ENCODE results near the gene ANKFN1. TPM values are rescaled to one million over a fixed set of nuclear protein-coding genes. Genes with fewer than 3 reads are reported as not detected.
"Not testable (repeated sequence)": the region's sequence is repeated elsewhere in the genome, so short reads cannot be mapped to it uniquely, and the experiment has no call there.

ANKFN1 gene
- polyA plus RNA-seq, 3 donors, result 0.03 to 0.45 (median 0.28) TPM

- H3K27ac ChIP-seq (ENCODE audit: low read depth, low read length), result no peak overlapping the region
Measured at GRCh38 chr17:56373981-56374833, 220.9 kb downstream of the ANKFN1 start.

GRCh38 chr17:56389356-56389755 lies 236.1 kb downstream of the ANKFN1 start:
- H3K27ac ChIP-seq (ENCODE audit: low read depth, low read length), result no peak overlapping the region
- WGBS, 3 donors, result 89 to 98% (median 97%) methylated on average over 1 of the region's 1 CpG

More at GRCh38 chr17:56373981-56374833, 220.9 kb downstream of the ANKFN1 start:
- WGBS, 3 donors, result 55 to 76% (median 64%) methylated on average over 9 of the region's 9 CpGs

GRCh38 chr17:56392321-56392720 lies 239.0 kb downstream of the ANKFN1 start:
- no peak overlapping the region for H3K27ac ChIP-seq (ENCODE audit: low read depth, low read length)
- WGBS, 3 donors, result 45 to 74% (median 71%) methylated on average over 4 of the region's 4 CpGs

GRCh38 chr17:56393156-56393555 lies 239.9 kb downstream of the ANKFN1 start:
- H3K27ac ChIP-seq (ENCODE audit: low read depth, low read length), result no peak overlapping the region

- H3K27ac ChIP-seq (ENCODE audit: low read depth, low read length), result no peak overlapping the region
- WGBS, 3 donors, result 80 to 88% (median 85%) methylated on average over 5 of the region's 5 CpGs
Measured at GRCh38 chr17:56395787-56396186, 242.5 kb downstream of the ANKFN1 start.

- 34 to 66% (median 51%) methylated on average over 1 of the region's 1 CpG for WGBS, 3 donors
- no peak overlapping the region for H3K27ac ChIP-seq (ENCODE audit: low read depth, low read length)
Measured at GRCh38 chr17:56407086-56407485, 253.8 kb downstream of the ANKFN1 start.

- not testable (repeated sequence) for H3K27ac ChIP-seq (ENCODE audit: low read depth, low read length)
- WGBS, 3 donors, result 63 to 83% (median 75%) methylated on average over 2 of the region's 2 CpGs
Measured at GRCh38 chr17:56412356-56412755, 259.1 kb downstream of the ANKFN1 start.

GRCh38 chr17:56416682-56417351 lies 263.5 kb downstream of the ANKFN1 start:
- 90 to 93% (median 92%) methylated on average over 5 of the region's 5 CpGs for WGBS, 3 donors
- no peak overlapping the region for H3K27ac ChIP-seq (ENCODE audit: low read depth, low read length)

GRCh38 chr17:56424005-56424404 lies 270.7 kb downstream of the ANKFN1 start:
- no peak overlapping the region for H3K27ac ChIP-seq (ENCODE audit: low read depth, low read length)
- WGBS, 3 donors, result 70 to 88% (median 83%) methylated on average over 2 of the region's 2 CpGs

- WGBS, 3 donors, result 60 to 72% (median 71%) methylated on average over 2 of the region's 2 CpGs
- no peak overlapping the region for H3K27ac ChIP-seq (ENCODE audit: low read depth, low read length)
Measured at GRCh38 chr17:56424543-56425044, 271.3 kb downstream of the ANKFN1 start.

- WGBS, 3 donors, result 82 to 92% (median 90%) methylated on average over 4 of the region's 4 CpGs
- no peak overlapping the region for H3K27ac ChIP-seq (ENCODE audit: low read depth, low read length)
Measured at GRCh38 chr17:56425483-56425882, 272.2 kb downstream of the ANKFN1 start.

GRCh38 chr17:56426901-56427300 lies 273.6 kb downstream of the ANKFN1 start:
- WGBS, 3 donors, result 64 to 74% (median 74%) methylated on average over 2 of the region's 2 CpGs
- no peak overlapping the region for H3K27ac ChIP-seq (ENCODE audit: low read depth, low read length)

- no peak overlapping the region for H3K27ac ChIP-seq (ENCODE audit: low read depth, low read length)
- WGBS, 3 donors, result 65 to 79% (median 75%) methylated on average over 3 of the region's 3 CpGs
Measured at GRCh38 chr17:56431736-56432135, 278.5 kb downstream of the ANKFN1 start.

- H3K27ac ChIP-seq (ENCODE audit: low read depth, low read length), result no peak overlapping the region
- 90 to 96% (median 95%) methylated on average over 4 of the region's 4 CpGs for WGBS, 3 donors
Measured at GRCh38 chr17:56432443-56432842, 279.2 kb downstream of the ANKFN1 start.

GRCh38 chr17:56434610-56435009 lies 281.3 kb downstream of the ANKFN1 start:
- no peak overlapping the region for H3K27ac ChIP-seq (ENCODE audit: low read depth, low read length)
- 86 to 91% (median 88%) methylated on average over 10 of the region's 10 CpGs for WGBS, 3 donors

- H3K27ac ChIP-seq (ENCODE audit: low read depth, low read length), result no peak overlapping the region
- 85 to 92% (median 86%) methylated on average over 4 of the region's 4 CpGs for WGBS, 3 donors
Measured at GRCh38 chr17:56436142-56436541, 282.9 kb downstream of the ANKFN1 start.

GRCh38 chr17:56440419-56440818 lies 287.1 kb downstream of the ANKFN1 start:
- H3K27ac ChIP-seq (ENCODE audit: low read depth, low read length), result no peak overlapping the region
- WGBS, 3 donors, result 38 to 45% (median 41%) methylated on average over 2 of the region's 2 CpGs

GRCh38 chr17:56441308-56441707 lies 288.0 kb downstream of the ANKFN1 start:
- no peak overlapping the region for H3K27ac ChIP-seq (ENCODE audit: low read depth, low read length)
- 20 to 54% (median 43%) methylated on average over 3 of the region's 3 CpGs for WGBS, 3 donors

GRCh38 chr17:56445692-56446411 lies 292.6 kb downstream of the ANKFN1 start:
- H3K27ac ChIP-seq (ENCODE audit: low read depth, low read length), result no peak overlapping the region
- 75 to 88% (median 87%) methylated on average over 9 of the region's 9 CpGs for WGBS, 3 donors

Measured in adipose tissue (tissue), 3 donors.